ENCODE results near the gene KCNK17. TPM values are rescaled to one million over a fixed set of nuclear protein-coding genes. Genes with fewer than 3 reads are reported as not detected.

The KCNK17 gene
- polyA plus RNA-seq, 3 donors: not detected

DNA sequence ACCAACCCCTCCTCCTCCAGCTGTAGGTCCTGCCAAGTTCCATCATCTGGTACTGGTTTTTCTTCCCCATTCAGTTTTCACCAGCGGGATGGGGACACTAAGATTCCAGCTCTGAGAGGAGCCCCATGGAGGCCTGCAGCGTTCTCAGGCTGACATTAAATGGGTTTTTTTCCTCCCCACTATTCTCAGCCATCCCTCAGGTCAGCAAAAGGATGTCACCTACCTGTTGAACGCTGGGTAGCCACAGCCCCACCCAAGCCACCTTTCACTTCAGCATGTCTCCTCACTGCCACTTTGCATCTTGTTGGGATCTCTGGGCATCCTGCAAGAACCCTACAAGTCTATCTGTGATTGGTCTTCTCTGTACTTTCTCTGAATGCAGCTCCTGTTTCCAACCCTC lies 6.8 kb downstream of the KCNK17 start:
- intact Hi-C loops (cut with micrococcal nuclease): loop anchor here in 1 of 2 donors (5.0 to 10.0 kb wide), 2 partner anchors 83 to 435 kb away; partner anchors contain the start of gene KCNK5
- H3K27me3 Mint-ChIP-seq (ENCODE audit: low read depth in 3 of 3): peaks cover 16 to 19% (median 18%) of the 10 kb centered on the region in 3 donors
- TF ChIP-seq, protein P1, sequence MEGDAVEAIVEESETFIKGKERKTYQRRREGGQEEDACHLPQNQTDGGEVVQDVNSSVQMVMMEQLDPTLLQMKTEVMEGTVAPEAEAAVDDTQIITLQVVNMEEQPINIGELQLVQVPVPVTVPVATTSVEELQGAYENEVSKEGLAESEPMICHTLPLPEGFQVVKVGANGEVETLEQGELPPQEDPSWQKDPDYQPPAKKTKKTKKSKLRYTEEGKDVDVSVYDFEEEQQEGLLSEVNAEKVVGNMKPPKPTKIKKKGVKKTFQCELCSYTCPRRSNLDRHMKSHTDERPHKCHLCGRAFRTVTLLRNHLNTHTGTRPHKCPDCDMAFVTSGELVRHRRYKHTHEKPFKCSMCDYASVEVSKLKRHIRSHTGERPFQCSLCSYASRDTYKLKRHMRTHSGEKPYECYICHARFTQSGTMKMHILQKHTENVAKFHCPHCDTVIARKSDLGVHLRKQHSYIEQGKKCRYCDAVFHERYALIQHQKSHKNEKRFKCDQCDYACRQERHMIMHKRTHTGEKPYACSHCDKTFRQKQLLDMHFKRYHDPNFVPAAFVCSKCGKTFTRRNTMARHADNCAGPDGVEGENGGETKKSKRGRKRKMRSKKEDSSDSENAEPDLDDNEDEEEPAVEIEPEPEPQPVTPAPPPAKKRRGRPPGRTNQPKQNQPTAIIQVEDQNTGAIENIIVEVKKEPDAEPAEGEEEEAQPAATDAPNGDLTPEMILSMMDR (IDR thresholded peaks at IDR 0.05): no peak

DNA sequence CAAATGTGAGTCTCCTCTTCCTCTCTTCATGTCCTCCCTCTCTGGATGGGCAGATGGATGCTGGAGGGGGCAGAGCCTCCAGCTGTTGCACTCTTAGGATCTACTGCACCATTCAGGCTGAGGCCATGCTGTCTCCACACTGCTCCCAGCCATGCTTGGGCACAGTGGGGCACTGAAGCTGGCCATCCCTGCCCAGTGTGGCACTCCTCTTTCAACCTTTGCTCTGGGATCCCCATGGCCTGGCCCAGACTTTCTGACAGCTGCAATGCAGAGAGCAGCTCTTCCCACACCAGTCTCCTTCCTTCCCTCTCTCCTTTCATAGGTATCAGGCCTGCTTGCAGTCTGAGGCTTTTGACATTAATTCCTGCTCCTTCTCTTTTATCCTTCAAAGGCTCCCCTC lies 9.3 kb downstream of the KCNK17 start:
- H3K4me3 Mint-ChIP-seq: no peak overlapping the region
- Histone ChIP-seq H2AFZ (ENCODE audit: insufficient read depth, low read depth, low read length, poor library complexity, severe bottlenecking) (no peak overlapping the region), H3K27me3 (ENCODE audit: control insufficient read depth in 2 of 2, insufficient read depth in 2 of 2, low read length in 2 of 2) (no peaks in the 10 kb centered on the region), H3K79me2 (ENCODE audit: insufficient read depth, low read length) (no peaks in the 10 kb centered on the region), H3K9ac (ENCODE audit: insufficient read depth, low read length, poor library complexity, severe bottlenecking) (no peak overlapping the region), H3K27ac (ENCODE audit: low read depth in 1 of 2, low read length in 2 of 2) (no peak overlapping the region), H3K9me3 (replicated peaks in 1 of 2; ENCODE audit: control insufficient read depth in 1 of 2, insufficient read depth in 1 of 2, low read length in 2 of 2) (no peaks in the 10 kb centered on the region), H4K20me1 (ENCODE audit: insufficient read depth, low read length) (no peaks in the 10 kb centered on the region), H3K4me3 (replicated peaks in 1 of 3; ENCODE audit: low read depth in 2 of 3, low read length in 3 of 3) (no peak overlapping the region), H3K4me2 (replicated peaks; ENCODE audit: extremely low read depth, low read length, poor library complexity, severe bottlenecking) (no peak overlapping the region), H3K36me3 (replicated peaks in 1 of 2; ENCODE audit: control insufficient read depth in 1 of 2, insufficient read depth in 2 of 2, low read length in 2 of 2) (no peaks in the 10 kb centered on the region), H3K4me1 (ENCODE audit: control insufficient read depth in 1 of 2, insufficient read depth in 2 of 2, low read length in 2 of 2) (peaks cover 0 to 7% of the 10 kb centered on the region in 2 donors)
- peaks cover 11% of the 10 kb centered on the region for H3K4me1 Mint-ChIP-seq
- H3K27me3 Mint-ChIP-seq (ENCODE audit: low read depth in 3 of 3): peaks cover 4 to 8% (median 4%) of the 10 kb centered on the region in 3 donors
- peaks cover 0 to 8% (median 0%) of the 10 kb centered on the region in 7 donors for H3K9me3 Mint-ChIP-seq
- H3K36me3 Mint-ChIP-seq: no peaks in the 10 kb centered on the region
- TF ChIP-seq, protein P1 (IDR thresholded peaks at IDR 0.05): no peak
- no peak for DNase-seq
- intact Hi-C loops (cut with micrococcal nuclease): loop anchor here in 1 of 2 donors (5.0 to 10.0 kb wide), 2 partner anchors 80 to 433 kb away; partner anchors contain the start of gene KCNK5
- peak overlapping the region in 1 of 7 donors; percentile 61 for H3K27ac Mint-ChIP-seq

More for the DNA sequence above, 6.8 kb downstream of the KCNK17 start:
- Histone ChIP-seq H3K9ac (ENCODE audit: insufficient read depth, low read length, poor library complexity, severe bottlenecking) (no peak overlapping the region), H3K4me2 (replicated peaks; ENCODE audit: extremely low read depth, low read length, poor library complexity, severe bottlenecking) (no peak overlapping the region), H3K9me3 (replicated peaks in 1 of 2; ENCODE audit: control insufficient read depth in 1 of 2, insufficient read depth in 1 of 2, low read length in 2 of 2) (peaks cover 0 to under 1% of the 10 kb centered on the region in 2 donors), H3K79me2 (ENCODE audit: insufficient read depth, low read length) (no peaks in the 10 kb centered on the region), H3K4me1 (ENCODE audit: control insufficient read depth in 1 of 2, insufficient read depth in 2 of 2, low read length in 2 of 2) (peaks cover 0 to 7% of the 10 kb centered on the region in 2 donors), H2AFZ (ENCODE audit: insufficient read depth, low read depth, low read length, poor library complexity, severe bottlenecking) (no peak overlapping the region), H3K4me3 (replicated peaks in 1 of 3; ENCODE audit: low read depth in 2 of 3, low read length in 3 of 3) (no peak overlapping the region), H3K36me3 (replicated peaks in 1 of 2; ENCODE audit: control insufficient read depth in 1 of 2, insufficient read depth in 2 of 2, low read length in 2 of 2) (no peaks in the 10 kb centered on the region), H3K27me3 (ENCODE audit: control insufficient read depth in 2 of 2, insufficient read depth in 2 of 2, low read length in 2 of 2) (peaks cover 9 to 15% of the 10 kb centered on the region in 2 donors), H3K27ac (ENCODE audit: low read depth in 1 of 2, low read length in 2 of 2) (no peak overlapping the region), H4K20me1 (ENCODE audit: insufficient read depth, low read length) (no peaks in the 10 kb centered on the region)
- H3K36me3 Mint-ChIP-seq: peaks cover 0 to 5% of the 10 kb centered on the region in 2 donors
- H3K27ac Mint-ChIP-seq: no peak overlapping the region
- DNase-seq: no peak
- H3K9me3 Mint-ChIP-seq: peaks cover 0 to 8% (median 3%) of the 10 kb centered on the region in 7 donors
- H3K4me1 Mint-ChIP-seq: peaks cover 5% of the 10 kb centered on the region
- no peak overlapping the region for H3K4me3 Mint-ChIP-seq
- 84% methylated on average over 3 of the region's 3 CpGs for WGBS (ENCODE audit: insufficient coverage)
